Measurements from ENCODE around the gene MCEMP1. TPM values are rescaled to one million over a fixed set of nuclear protein-coding genes. Genes with fewer than 3 reads are reported as not detected.
A peak's percentile ranks its signal among the peaks of the same experiment; 100 is the strongest.

Gene MCEMP1
- total and polyA plus RNA-seq, 3 donors from 2014 or later: not detected

- H3K4me3 ChIP-seq: no peak overlapping the region
- 71 to 72% methylated on average over 24 of the region's 24 CpGs for WGBS, 2 donors
- H3K36me3 ChIP-seq (ENCODE audit: low read depth, missing control alignments): no peaks in the 10 kb centered on the region
- H3K27me3 ChIP-seq: no peaks in the 10 kb centered on the region
- no peak overlapping the region for H3K27ac ChIP-seq
- intact Hi-C loops (cut with DNase I; ENCODE audit: low total_unique reads): no loop called here
- no peak for TF ChIP-seq CTCF (IDR thresholded peaks at IDR 0.05)
- TF ChIP-seq POLR2A (IDR thresholded peaks at IDR 0.05): no peak
- H3K9me3 ChIP-seq: no peaks in the 10 kb centered on the region
- no peaks in the 10 kb centered on the region for H3K4me1 ChIP-seq
- DNase-seq: peak; percentile 21
Measured at GRCh38 chr19:7705387-7706187, 28.7 kb downstream of the MCEMP1 start.

GRCh38 chr19:7706188-7706954 is 29.5 kb downstream of the MCEMP1 start:
- no peak for TF ChIP-seq CTCF (IDR thresholded peaks at IDR 0.05)
- no peak for TF ChIP-seq POLR2A (IDR thresholded peaks at IDR 0.05)
- no peak for DNase-seq
- Histone ChIP-seq H3K27me3 (no peaks in the 10 kb centered on the region), H3K36me3 (ENCODE audit: low read depth, missing control alignments) (no peaks in the 10 kb centered on the region), H3K4me3 (no peak overlapping the region), H3K27ac (no peak overlapping the region), H3K4me1 (no peaks in the 10 kb centered on the region), H3K9me3 (no peaks in the 10 kb centered on the region)
- 84 to 87% methylated on average over 14 of the region's 14 CpGs for WGBS, 2 donors
- intact Hi-C loops (cut with DNase I; ENCODE audit: low total_unique reads): no loop called here

- no peak overlapping the region for H3K27ac ChIP-seq
- no peaks in the 10 kb centered on the region for H3K36me3 ChIP-seq (ENCODE audit: low read depth, missing control alignments)
- no peak for DNase-seq
- intact Hi-C loops (cut with DNase I; ENCODE audit: low total_unique reads): no loop called here
- WGBS, 2 donors: 68 to 71% methylated on average over 5 to 8 of the region's 8 CpGs
- H3K4me3 ChIP-seq: no peak overlapping the region
- H3K4me1 ChIP-seq: no peaks in the 10 kb centered on the region
- no peaks in the 10 kb centered on the region for H3K9me3 ChIP-seq
- TF ChIP-seq CTCF (IDR thresholded peaks at IDR 0.05) (no peak), POLR2A (IDR thresholded peaks at IDR 0.05) (no peak)
- no peaks in the 10 kb centered on the region for H3K27me3 ChIP-seq
Measured at GRCh38 chr19:7706955-7707456, 30.1 kb downstream of the MCEMP1 start.

GRCh38 chr19:7709932-7710460 is 33.1 kb downstream of the MCEMP1 start:
- DNase-seq: no peak
- TF ChIP-seq POLR2A (IDR thresholded peaks at IDR 0.05) (no peak), CTCF (IDR thresholded peaks at IDR 0.05) (no peak)
- no peaks in the 10 kb centered on the region for H3K27me3 ChIP-seq
- no peaks in the 10 kb centered on the region for H3K36me3 ChIP-seq (ENCODE audit: low read depth, missing control alignments)
- 75 to 80% methylated on average over 7 to 10 of the region's 10 CpGs for WGBS, 2 donors
- H3K27ac ChIP-seq: no peak overlapping the region
- no peak overlapping the region for H3K4me3 ChIP-seq
- H3K4me1 ChIP-seq: no peaks in the 10 kb centered on the region
- H3K9me3 ChIP-seq: no peaks in the 10 kb centered on the region
- intact Hi-C loops (cut with DNase I; ENCODE audit: low total_unique reads): no loop called here
